Spinal cord (tissue), 10 donors: Measurements from ENCODE around the gene RNF135. TPM values are rescaled to one million over a fixed set of nuclear protein-coding genes. Genes with fewer than 3 reads are reported as not detected.
"Not testable (repeated sequence)": the region's sequence is repeated elsewhere in the genome, so short reads cannot be mapped to it uniquely, and the experiment has no call there.

ENCODE experiments used
- DNase-seq, 6 donors: peaks; one replicate each; pipeline versions ENCODE4 v3.0.0 to v3.0.0-alpha.2; 2013 to 2015; ENCODE audit warnings: low spot score in 6 of 6, low read depth in 4 of 6
- H3K27ac ChIP-seq: one replicate; pipeline ENCODE4 v1.5.1; 2013; ENCODE audit warnings: low read depth, low read length, control low read depth
- H3K27me3 ChIP-seq: one replicate; pipeline ENCODE4 v1.6.1; 2013; ENCODE audit warnings: low read length; ENCODE audit not compliant: control insufficient read depth, insufficient read depth
- H3K36me3 ChIP-seq: one replicate; pipeline ENCODE4 v1.6.1; 2013; ENCODE audit warnings: low read length; ENCODE audit not compliant: control insufficient read depth, insufficient read depth
- H3K4me1 ChIP-seq: one replicate; pipeline ENCODE4 v1.6.1; 2013; ENCODE audit warnings: low read length; ENCODE audit not compliant: control insufficient read depth, insufficient read depth
- H3K4me3 ChIP-seq: one replicate; pipeline ENCODE4 v1.5.1; 2013; ENCODE audit warnings: low read depth, low read length, control low read depth
- H3K9me3 ChIP-seq: one replicate; pipeline ENCODE4 v1.6.1; 2013; ENCODE audit warnings: low read length; ENCODE audit not compliant: control insufficient read depth, insufficient read depth
- WGBS: methylation state at CpG from one replicate; pipeline ENCODE4 v1.1.5; 2013; ENCODE audit warnings: missing lambda C conversion rate; ENCODE audit not compliant: insufficient coverage; 5-methylcytosine and 5-hydroxymethylcytosine counted together
- polyA plus RNA-seq, 2 donors: library from polyadenylated mRNA; unstranded; fragments of 120-200 nt; gene quantifications; one replicate each; pipeline ENCODE4 v1.2.1, GENCODE V29; 2013; ENCODE audit not compliant: insufficient read length in 2 of 2
- total RNA-seq, 2 donors: library from RNA; depleted of rRNA in 1 of 2; stranded (reverse); fragments of 120-200 nt in 1 of 2; fragments of >200 nt in 1 of 2; gene quantifications; one replicate each; pipeline versions ENCODE4 v1.2.3 to v1.2.4, GENCODE V29; 2013 to 2014
- donor health status: healthy.

Gene RNF135
- total and polyA plus RNA-seq, 4 donors = 6.6 to 15.6 (median 9.1) TPM

GRCh38 chr17:30967911-30968310 lies 2.9 kb upstream of the RNF135 start:
- H3K27ac ChIP-seq, H3K27me3 ChIP-seq, DNase-seq, H3K9me3 ChIP-seq, H3K36me3 ChIP-seq, H3K4me3 ChIP-seq, H3K4me1 ChIP-seq: not testable (repeated sequence)
- whole genome bisulfite sequencing = 95% methylated on average over 7 of the region's 13 CpGs

GRCh38 chr17:30969989-30970830 lies 629 bp upstream of the RNF135 start:
- Histone ChIP-seq H3K4me1 (peaks cover 9% of the 10 kb centered on the region), H3K36me3 (no peaks in the 10 kb centered on the region), H3K27ac (peak overlapping the region; percentile 93), H3K27me3 (no peaks in the 10 kb centered on the region), H3K9me3 (no peaks in the 10 kb centered on the region), H3K4me3 (peak overlapping the region; percentile 82)
- peak in 1 of 6 donors; percentile 12 for DNase-seq
- 10% methylated on average over 22 of the region's 31 CpGs for WGBS

GRCh38 chr17:30975042-30975820 lies 4.4 kb downstream of the RNF135 start:
- Histone ChIP-seq H3K27ac (no peak overlapping the region), H3K9me3 (no peaks in the 10 kb centered on the region), H3K27me3 (no peaks in the 10 kb centered on the region), H3K36me3 (no peaks in the 10 kb centered on the region), H3K4me1 (peaks cover 9% of the 10 kb centered on the region), H3K4me3 (no peak overlapping the region)
- DNase-seq = no peak
- 93% methylated on average over 7 of the region's 8 CpGs for WGBS

GRCh38 chr17:30979919-30980318 lies 9.1 kb downstream of the RNF135 start:
- DNase-seq, H3K36me3 ChIP-seq, H3K4me3 ChIP-seq, H3K27me3 ChIP-seq, H3K4me1 ChIP-seq, H3K27ac ChIP-seq, H3K9me3 ChIP-seq: not testable (repeated sequence)
- WGBS = no CpG with 5 or more reads among the region's 33 CpGs

GRCh38 chr17:30981531-30982519 lies 11.0 kb downstream of the RNF135 start:
- Histone ChIP-seq H3K4me3 (no peak overlapping the region), H3K9me3 (no peaks in the 10 kb centered on the region), H3K4me1 (no peaks in the 10 kb centered on the region), H3K27ac (no peak overlapping the region), H3K27me3 (no peaks in the 10 kb centered on the region), H3K36me3 (peaks cover 4% of the 10 kb centered on the region)
- 97% methylated on average over 8 of the region's 8 CpGs for WGBS
- no peak for DNase-seq

GRCh38 chr17:30982855-30983254 lies 12.0 kb downstream of the RNF135 start:
- H3K4me1 ChIP-seq = no peaks in the 10 kb centered on the region
- H3K4me3 ChIP-seq = no peak overlapping the region
- no peak overlapping the region for H3K27ac ChIP-seq
- H3K9me3 ChIP-seq = no peaks in the 10 kb centered on the region
- no peaks in the 10 kb centered on the region for H3K27me3 ChIP-seq
- 88% methylated on average over 1 of the region's 1 CpG for WGBS
- DNase-seq = no peak
- peaks cover 4% of the 10 kb centered on the region for H3K36me3 ChIP-seq

- Histone ChIP-seq H3K36me3 (peaks cover 6% of the 10 kb centered on the region), H3K27ac (no peak overlapping the region), H3K9me3 (no peaks in the 10 kb centered on the region), H3K4me3 (no peak overlapping the region), H3K4me1 (no peaks in the 10 kb centered on the region), H3K27me3 (no peaks in the 10 kb centered on the region)
- DNase-seq = no peak
- 60% methylated on average over 1 of the region's 3 CpGs for WGBS
Measured at GRCh38 chr17:30990458-30990857, 19.6 kb downstream of the RNF135 start.

GRCh38 chr17:30992551-30992950 lies 21.7 kb downstream of the RNF135 start:
- DNase-seq = no peak
- H3K36me3 ChIP-seq = peaks cover 2% of the 10 kb centered on the region
- no peaks in the 10 kb centered on the region for H3K9me3 ChIP-seq
- H3K4me3 ChIP-seq = no peak overlapping the region
- no peaks in the 10 kb centered on the region for H3K4me1 ChIP-seq
- WGBS = no CpG with 5 or more reads among the region's 3 CpGs
- no peak overlapping the region for H3K27ac ChIP-seq
- H3K27me3 ChIP-seq = no peaks in the 10 kb centered on the region

- Histone ChIP-seq H3K27ac (no peak overlapping the region), H3K4me3 (no peak overlapping the region), H3K27me3 (no peaks in the 10 kb centered on the region), H3K36me3 (peaks cover 6% of the 10 kb centered on the region), H3K9me3 (no peaks in the 10 kb centered on the region), H3K4me1 (no peaks in the 10 kb centered on the region)
- no peak for DNase-seq
- WGBS = 100% methylated on average over 2 of the region's 3 CpGs
Measured at GRCh38 chr17:30995347-30995746, 24.5 kb downstream of the RNF135 start.
